GM19397 (cell line): ENCODE results near the gene C11orf54.
A peak's percentile ranks its signal among the peaks of the same experiment; 100 is the strongest.
"Not testable (repeated sequence)": the region's sequence is repeated elsewhere in the genome, so short reads cannot be mapped to it uniquely, and the experiment has no call there.

Experiments used
- ATAC-seq: cut with Tn5 transposase; IDR thresholded peaks from one replicate; pipeline ENCODE4 v1.9.1; 2021; ENCODE audit warnings: mild to moderate bottlenecking, moderate library complexity; ENCODE audit not compliant: unreplicated experiment

Gene C11orf54

GRCh38 chr11:93765551-93765950, 24.1 kb downstream of the C11orf54 start:
- no peak for ATAC-seq

- ATAC-seq = no peak
Observed at GRCh38 chr11:93766504-93766903, 25.0 kb downstream of the C11orf54 start.

- ATAC-seq = no peak
Observed at GRCh38 chr11:93767018-93767417, 25.5 kb downstream of the C11orf54 start.

GRCh38 chr11:93770160-93770559, 28.7 kb downstream of the C11orf54 start:
- no peak for ATAC-seq

- ATAC-seq = no peak
Observed at GRCh38 chr11:93772123-93772522, 30.7 kb downstream of the C11orf54 start.

GRCh38 chr11:93773045-93773477, 31.6 kb downstream of the C11orf54 start:
- ATAC-seq = no peak

GRCh38 chr11:93773601-93774200, 32.2 kb downstream of the C11orf54 start:
- ATAC-seq = no peak

- ATAC-seq = not testable (repeated sequence)
Observed at GRCh38 chr11:93774560-93774959, 33.1 kb downstream of the C11orf54 start.

GRCh38 chr11:93775289-93775688, 33.8 kb downstream of the C11orf54 start:
- no peak for ATAC-seq

GRCh38 chr11:93783362-93783761, 41.9 kb downstream of the C11orf54 start:
- no peak for ATAC-seq

- ATAC-seq = peak; percentile 48
Observed at GRCh38 chr11:93783765-93784144, 42.3 kb downstream of the C11orf54 start.

GRCh38 chr11:93784145-93784934, 42.9 kb downstream of the C11orf54 start, which contains the start of gene MED17:
TSS of gene MED17 (plus strand) at chr11:93784282. CDS start at chr11:93784514, 232 bp downstream.
- peak; percentile 96 for ATAC-seq

GRCh38 chr11:93784935-93785360, 43.5 kb downstream of the C11orf54 start:
- peak; percentile 26 for ATAC-seq

GRCh38 chr11:93791493-93791892, 50.0 kb downstream of the C11orf54 start:
- no peak for ATAC-seq

GRCh38 chr11:93796441-93797231, 55.2 kb downstream of the C11orf54 start:
- no peak for ATAC-seq

- ATAC-seq = no peak
Observed at GRCh38 chr11:93801366-93801765, 59.9 kb downstream of the C11orf54 start.

GRCh38 chr11:93804879-93805278, 63.4 kb downstream of the C11orf54 start:
- ATAC-seq = no peak

- no peak for ATAC-seq
Observed at GRCh38 chr11:93807980-93808379, 66.5 kb downstream of the C11orf54 start.

GRCh38 chr11:93813974-93814373, 72.5 kb downstream of the C11orf54 start:
- no peak for ATAC-seq
